Fibroblast of lung (primary cell): ENCODE results near the gene HPCAL1. TPM values are rescaled to one million over a fixed set of nuclear protein-coding genes. Genes with fewer than 3 reads are reported as not detected.

Experiments
- DNase-seq, 2 donors: peaks; one replicate each; pipeline versions ENCODE4 v3.0.0 to v3.0.0-alpha.2; 2010; ENCODE audit warnings: low read depth in 2 of 2
- H2AFZ ChIP-seq: 2 replicates; pipeline ENCODE4 v1.5.1; 2012; ENCODE audit warnings: low read length, control low read depth, inconsistent platforms
- H3K27ac ChIP-seq: 2 replicates; pipeline ENCODE4 v1.5.1; 2011; ENCODE audit warnings: low read length, control low read depth; ENCODE audit not compliant: insufficient read depth
- H3K27me3 ChIP-seq: 2 replicates; pipeline ENCODE4 v1.5.1; 2011; ENCODE audit warnings: mild to moderate bottlenecking, low read length; ENCODE audit not compliant: control insufficient read depth, insufficient read depth
- H3K36me3 ChIP-seq: 2 replicates; pipeline ENCODE4 v1.5.1; 2011; ENCODE audit warnings: low read length; ENCODE audit not compliant: control insufficient read depth, insufficient read depth
- H3K4me1 ChIP-seq: 2 replicates; pipeline ENCODE4 v1.5.1; 2011; ENCODE audit warnings: low read length; ENCODE audit not compliant: control insufficient read depth, insufficient read depth; ENCODE audit errors: extremely low read depth
- H3K4me2 ChIP-seq: 2 replicates; pipeline ENCODE4 v1.5.1; 2011; ENCODE audit warnings: low read length, control low read depth; ENCODE audit not compliant: insufficient read depth; ENCODE audit errors: extremely low read depth
- H3K4me3 ChIP-seq, 4 experiments: fragments of 200-600 bp in 1 of 4; sonication (generic) in 1 of 4; replicated peaks in 1 of 4; 2 replicates each; pipeline ENCODE4 v1.5.1; 2011 to 2016; ENCODE audit warnings: low read length in 4 of 4, low read depth in 3 of 4, mild to moderate bottlenecking in 3 of 4, control low read depth in 2 of 4, inconsistent platforms in 1 of 4, mixed read lengths in 1 of 4; ENCODE audit not compliant: insufficient read depth in 1 of 4; ENCODE audit errors: control extremely low read depth in 1 of 4
- H3K79me2 ChIP-seq: 2 replicates; pipeline ENCODE4 v1.5.1; 2012; ENCODE audit warnings: mild to moderate bottlenecking, low read length, inconsistent platforms; ENCODE audit not compliant: control insufficient read depth, insufficient read depth
- H3K9ac ChIP-seq: 2 replicates; pipeline ENCODE4 v1.5.1; 2011; ENCODE audit warnings: mild to moderate bottlenecking, low read length, control low read depth; ENCODE audit not compliant: insufficient read depth
- H3K9me3 ChIP-seq: 2 replicates; pipeline ENCODE4 v1.5.1; 2012; ENCODE audit warnings: low read depth, low read length; ENCODE audit not compliant: control insufficient read depth, insufficient read depth
- H4K20me1 ChIP-seq: 2 replicates; pipeline ENCODE4 v1.5.1; 2011; ENCODE audit warnings: low read length; ENCODE audit not compliant: control insufficient read depth, insufficient read depth; ENCODE audit errors: extremely low read depth
- EZH2 ChIP-seq: IDR thresholded peaks from 2 replicates; pipeline ENCODE4 v1.5.1; 2012; ENCODE audit warnings: low read length, control low read depth, mild to moderate bottlenecking; ENCODE audit errors: missing control alignments
- polyA plus RNA-seq, 2 donors: library from polyadenylated mRNA; depleted of rRNA in 1 of 2; stranded (reverse) in 1 of 2; unstranded in 1 of 2; fragments of >200 nt; gene quantifications; 2 replicates each; pipeline ENCODE4 v1.2.1, GENCODE V29; 2011 to 2012; ENCODE audit warnings: missing spikeins in 1 of 2
- total RNA-seq: library from RNA; depleted of rRNA; stranded (reverse); fragments of >200 nt; gene quantifications from 2 replicates; pipeline ENCODE4 v1.2.1, GENCODE V29; 2014
- TF ChIP-seq, protein P1 (sequence below), 2 donors: IDR thresholded peaks in 1 of 2; conservative IDR thresholded peaks in 1 of 2; 1 replicate in 1 of 2; 2 replicates in 1 of 2; pipeline ENCODE4 v1.5.1; 2011 to 2012; ENCODE audit warnings: low read length in 2 of 2, control low read depth in 1 of 2, inconsistent platforms in 1 of 2, low read depth in 1 of 2, mild to moderate bottlenecking in 1 of 2

Gene HPCAL1
- total and polyA plus RNA-seq, 2 donors (not counting 1 experiment from before 2014, with no cell fraction given) = 11.4 to 34.5 TPM

DNA sequence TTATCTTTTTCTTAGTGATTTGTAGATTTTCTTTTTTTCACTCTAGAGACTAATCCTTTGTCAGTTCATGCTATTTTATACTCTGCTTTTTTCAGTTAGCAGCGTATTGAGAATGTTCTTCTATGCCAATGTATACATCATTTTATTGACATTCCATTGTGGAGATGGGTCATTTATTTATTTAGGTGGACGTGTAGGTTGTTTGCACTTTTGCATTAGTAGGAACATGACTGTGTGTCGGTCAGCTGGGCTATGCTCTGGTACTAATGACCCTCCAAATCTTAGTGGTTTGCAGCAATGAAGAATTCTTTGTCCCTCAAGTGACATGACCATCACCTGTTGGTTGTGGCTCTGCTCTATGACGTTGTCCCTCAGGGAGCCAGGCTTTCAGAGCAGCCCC, 33.6 kb downstream of the HPCAL1 start:
- H4K20me1 ChIP-seq = no peaks in the 10 kb centered on the region
- no peaks in the 10 kb centered on the region for H3K27me3 ChIP-seq
- no peak overlapping the region for H3K27ac ChIP-seq
- no peaks in the 10 kb centered on the region for H3K4me1 ChIP-seq
- no peak overlapping the region for H3K9ac ChIP-seq
- TF ChIP-seq EZH2 = no peak
- TF ChIP-seq, protein P1, sequence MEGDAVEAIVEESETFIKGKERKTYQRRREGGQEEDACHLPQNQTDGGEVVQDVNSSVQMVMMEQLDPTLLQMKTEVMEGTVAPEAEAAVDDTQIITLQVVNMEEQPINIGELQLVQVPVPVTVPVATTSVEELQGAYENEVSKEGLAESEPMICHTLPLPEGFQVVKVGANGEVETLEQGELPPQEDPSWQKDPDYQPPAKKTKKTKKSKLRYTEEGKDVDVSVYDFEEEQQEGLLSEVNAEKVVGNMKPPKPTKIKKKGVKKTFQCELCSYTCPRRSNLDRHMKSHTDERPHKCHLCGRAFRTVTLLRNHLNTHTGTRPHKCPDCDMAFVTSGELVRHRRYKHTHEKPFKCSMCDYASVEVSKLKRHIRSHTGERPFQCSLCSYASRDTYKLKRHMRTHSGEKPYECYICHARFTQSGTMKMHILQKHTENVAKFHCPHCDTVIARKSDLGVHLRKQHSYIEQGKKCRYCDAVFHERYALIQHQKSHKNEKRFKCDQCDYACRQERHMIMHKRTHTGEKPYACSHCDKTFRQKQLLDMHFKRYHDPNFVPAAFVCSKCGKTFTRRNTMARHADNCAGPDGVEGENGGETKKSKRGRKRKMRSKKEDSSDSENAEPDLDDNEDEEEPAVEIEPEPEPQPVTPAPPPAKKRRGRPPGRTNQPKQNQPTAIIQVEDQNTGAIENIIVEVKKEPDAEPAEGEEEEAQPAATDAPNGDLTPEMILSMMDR (conservative IDR thresholded peaks at IDR 0.05 in 1 of 2, IDR thresholded peaks at IDR 0.05 in 1 of 2; ENCODE audit: low read depth in 1 of 2, low read length in 2 of 2) = no peak
- no peaks in the 10 kb centered on the region for H3K79me2 ChIP-seq
- H2AFZ ChIP-seq = no peak overlapping the region
- H3K4me2 ChIP-seq = no peak overlapping the region
- no peak for DNase-seq
- no peak overlapping the region for H3K4me3 ChIP-seq
- no peaks in the 10 kb centered on the region for H3K36me3 ChIP-seq
- no peaks in the 10 kb centered on the region for H3K9me3 ChIP-seq

DNA sequence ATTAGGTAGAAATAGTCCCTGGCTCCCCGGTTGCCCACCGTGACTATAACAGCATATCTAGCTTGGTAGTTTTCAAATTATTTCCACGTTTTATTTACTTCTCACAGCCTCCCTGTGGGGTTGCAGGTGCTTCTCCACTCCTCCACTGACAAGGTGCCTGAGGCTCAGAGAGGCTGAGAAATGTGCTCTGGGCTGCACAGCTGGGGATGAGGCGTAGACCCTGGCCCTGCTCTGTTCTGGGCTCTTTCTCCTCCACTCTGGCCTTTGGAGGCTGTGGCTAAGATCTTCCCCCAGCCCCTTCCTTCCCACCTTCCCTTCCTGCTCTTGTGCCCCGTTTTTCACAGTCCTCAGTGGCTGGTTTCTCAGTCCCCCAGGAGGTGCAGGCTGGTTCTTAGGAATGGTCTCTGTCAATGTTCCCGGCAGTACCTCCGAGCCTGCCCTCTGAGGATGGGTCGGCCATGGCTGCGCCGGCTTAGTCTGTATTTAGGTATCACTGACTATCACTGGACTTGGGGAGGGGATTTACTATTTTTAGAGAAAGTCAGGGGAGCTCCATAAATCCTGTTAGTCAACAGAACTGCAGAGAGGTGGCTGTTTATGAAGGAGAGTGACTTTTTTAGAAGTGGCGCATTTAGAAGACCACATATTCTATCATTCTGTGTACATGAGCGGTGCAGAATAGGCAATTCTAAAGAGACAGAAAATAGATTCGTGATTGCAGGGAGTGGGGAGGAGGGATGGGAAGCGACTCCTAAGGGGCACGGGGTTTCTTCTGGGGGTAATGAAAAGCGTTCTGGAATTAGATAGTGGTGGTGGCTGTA, 35.0 kb downstream of the HPCAL1 start:
- Histone ChIP-seq H3K4me3 (no peak overlapping the region), H3K9ac (no peak overlapping the region), H3K36me3 (no peaks in the 10 kb centered on the region), H3K27ac (no peak overlapping the region), H3K79me2 (no peaks in the 10 kb centered on the region), H4K20me1 (no peaks in the 10 kb centered on the region), H2AFZ (no peak overlapping the region), H3K27me3 (no peaks in the 10 kb centered on the region), H3K4me1 (no peaks in the 10 kb centered on the region), H3K4me2 (no peak overlapping the region), H3K9me3 (no peaks in the 10 kb centered on the region)
- TF ChIP-seq EZH2 = no peak
- TF ChIP-seq, protein P1 (conservative IDR thresholded peaks at IDR 0.05 in 1 of 2, IDR thresholded peaks at IDR 0.05 in 1 of 2; ENCODE audit: low read depth in 1 of 2, low read length in 2 of 2) = no peak
- DNase-seq = no peak

DNA sequence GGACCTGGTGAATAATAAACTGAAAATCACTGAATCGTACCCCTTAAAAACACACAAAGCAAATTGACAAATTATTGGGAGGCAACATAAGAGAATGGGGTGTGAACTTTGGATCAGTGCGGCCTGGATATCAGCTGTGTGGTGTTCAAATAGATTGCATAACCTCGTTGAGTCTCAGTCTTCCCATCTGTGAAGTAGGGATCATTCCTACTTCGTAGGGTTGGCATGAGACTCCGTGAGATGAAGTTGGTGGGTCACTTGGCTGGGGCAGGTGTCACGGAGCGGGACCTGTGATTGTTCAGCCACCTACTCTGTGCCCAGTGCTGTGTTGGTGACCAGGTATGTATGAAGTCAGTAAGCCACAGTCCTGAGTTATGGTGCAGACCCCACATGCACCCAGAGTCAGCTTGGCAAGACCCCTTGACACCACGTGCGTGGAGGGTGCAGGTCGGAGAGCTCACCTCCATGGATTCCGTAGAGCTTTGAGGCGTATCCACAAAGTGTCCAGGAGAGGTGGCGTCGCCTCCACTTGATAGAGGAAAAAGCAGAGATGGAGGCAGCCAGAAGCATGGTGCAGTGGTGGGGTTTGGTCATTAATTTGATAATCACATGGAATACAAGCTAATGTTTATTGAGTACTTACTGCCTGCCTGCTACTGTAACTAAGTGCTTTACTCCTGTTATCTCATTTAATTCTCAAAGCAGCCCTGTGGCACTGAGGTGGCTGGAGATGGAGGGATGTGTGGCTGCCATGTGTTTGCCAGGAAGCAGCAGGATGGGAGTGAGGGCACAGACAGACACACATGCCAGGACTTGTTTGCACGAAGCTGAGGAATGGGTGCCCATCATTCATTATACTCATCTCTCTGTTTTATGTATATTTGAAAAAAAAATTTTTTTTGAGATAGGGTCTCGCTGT, 35.8 kb downstream of the HPCAL1 start:
- TF ChIP-seq EZH2 = no peak
- TF ChIP-seq, protein P1 (conservative IDR thresholded peaks at IDR 0.05 in 1 of 2, IDR thresholded peaks at IDR 0.05 in 1 of 2; ENCODE audit: low read depth in 1 of 2, low read length in 2 of 2) = no peak
- H3K9me3 ChIP-seq = no peaks in the 10 kb centered on the region
- no peak overlapping the region for H3K9ac ChIP-seq
- no peak overlapping the region for H2AFZ ChIP-seq
- no peaks in the 10 kb centered on the region for H3K4me1 ChIP-seq
- no peak overlapping the region for H3K27ac ChIP-seq
- no peaks in the 10 kb centered on the region for H4K20me1 ChIP-seq
- DNase-seq = no peak
- no peaks in the 10 kb centered on the region for H3K27me3 ChIP-seq
- H3K79me2 ChIP-seq = no peaks in the 10 kb centered on the region
- no peak overlapping the region for H3K4me2 ChIP-seq
- H3K4me3 ChIP-seq = no peak overlapping the region
- H3K36me3 ChIP-seq = no peaks in the 10 kb centered on the region
